HG02763 (cell line): ENCODE results near the gene PSPC1.
"Not testable (repeated sequence)": the region's sequence is repeated elsewhere in the genome, so short reads cannot be mapped to it uniquely, and the experiment has no call there.

ENCODE experiments used
- ATAC-seq: cut with Tn5 transposase; IDR thresholded peaks from one replicate; pipeline ENCODE4 v1.9.1; 2021; ENCODE audit warnings: mild to moderate bottlenecking, moderate library complexity; ENCODE audit not compliant: unreplicated experiment

Gene PSPC1

GRCh38 chr13:19764237-19764636 is 18.5 kb downstream of the PSPC1 start:
- no peak for ATAC-seq

GRCh38 chr13:19763618-19764017 is 19.1 kb downstream of the PSPC1 start:
- no peak for ATAC-seq

DNA sequence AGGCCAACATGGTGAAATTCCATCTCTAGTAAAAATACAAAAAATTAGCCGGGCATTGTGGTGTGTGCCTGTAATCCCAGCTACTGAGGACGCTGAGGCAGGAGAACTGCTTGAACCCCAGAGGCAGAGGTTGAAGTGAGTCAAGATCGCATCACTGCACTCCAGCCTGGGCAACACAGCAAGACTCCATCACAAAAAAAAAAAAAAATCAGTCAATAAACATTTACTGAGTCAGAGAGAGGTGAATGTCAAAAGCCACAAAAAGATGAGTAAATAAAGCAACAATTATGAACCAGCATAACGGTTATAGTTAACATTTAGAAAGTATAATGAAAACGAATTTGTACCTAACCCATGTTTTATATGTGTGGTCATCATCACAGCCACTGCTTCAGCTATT is 23.1 kb downstream of the PSPC1 start:
- no peak for ATAC-seq

DNA sequence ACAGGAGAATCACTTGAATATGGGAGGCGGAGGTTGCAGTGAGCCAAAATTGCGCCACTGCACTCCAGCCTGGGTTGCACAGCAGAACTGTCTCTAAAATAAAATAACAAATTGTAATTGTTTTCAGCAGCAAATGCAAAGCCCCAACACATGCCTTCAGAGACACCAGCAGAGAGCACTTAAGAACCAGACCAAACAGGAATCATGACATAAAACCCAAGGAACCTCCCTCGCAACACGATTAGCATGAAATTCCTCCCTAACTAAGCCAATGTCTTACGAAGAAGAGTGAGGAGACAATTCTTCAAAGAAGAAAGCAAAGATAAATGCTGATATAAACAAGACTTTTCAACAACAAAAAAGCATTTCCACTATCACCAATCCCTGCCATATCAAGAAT is 40.1 kb downstream of the PSPC1 start:
- no peak for ATAC-seq

DNA sequence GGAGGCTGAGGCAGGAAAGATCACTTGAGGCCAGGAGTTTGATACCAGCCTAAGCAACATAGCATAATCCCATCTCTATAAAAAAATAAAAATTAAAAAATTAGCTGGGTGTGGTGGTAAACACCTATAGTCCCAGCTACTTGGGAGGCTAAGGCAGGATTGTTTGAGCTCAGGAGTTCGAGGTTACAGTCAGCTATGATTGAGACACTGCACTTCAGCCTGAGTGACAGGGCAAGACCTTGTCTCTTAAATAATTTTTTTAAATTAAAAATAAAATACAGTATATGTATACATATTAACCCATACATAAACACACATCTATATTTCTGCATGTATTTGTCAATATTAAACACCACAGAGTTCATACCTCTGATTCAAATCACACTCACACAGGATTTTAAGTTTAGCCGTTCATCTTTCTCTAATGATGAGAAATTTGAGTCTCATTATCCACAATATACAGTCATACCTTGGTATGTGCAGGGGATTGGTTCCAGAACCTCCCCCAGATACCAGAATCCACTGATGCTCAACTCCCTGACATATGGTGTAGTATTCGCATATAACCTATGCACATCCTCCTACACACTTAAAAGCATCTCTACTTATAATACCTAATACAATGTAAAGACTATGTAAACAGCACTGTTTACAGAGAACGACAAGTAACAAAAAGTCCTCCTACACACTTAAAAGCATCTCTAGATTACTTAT is 44.7 kb downstream of the PSPC1 start:
- ATAC-seq = no peak

DNA sequence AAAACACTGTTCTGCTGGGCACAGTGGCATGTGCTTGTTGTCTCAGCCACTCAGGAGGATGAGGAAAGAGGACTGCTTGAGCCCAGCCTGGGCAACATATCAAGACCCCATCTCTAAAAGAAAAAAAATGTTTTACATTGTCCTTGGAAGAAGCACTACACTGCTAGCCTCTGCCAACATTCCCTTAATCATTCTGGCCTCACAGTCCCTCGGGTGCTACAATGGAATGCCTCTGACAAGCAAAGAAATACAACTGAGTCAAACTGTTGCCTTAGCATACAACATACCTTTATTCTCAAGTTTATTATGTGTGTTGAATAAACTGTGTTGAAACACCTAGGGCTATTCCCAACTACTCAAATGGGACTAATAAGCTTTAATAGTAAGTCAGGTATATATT is 56.1 kb downstream of the PSPC1 start:
- no peak for ATAC-seq

DNA sequence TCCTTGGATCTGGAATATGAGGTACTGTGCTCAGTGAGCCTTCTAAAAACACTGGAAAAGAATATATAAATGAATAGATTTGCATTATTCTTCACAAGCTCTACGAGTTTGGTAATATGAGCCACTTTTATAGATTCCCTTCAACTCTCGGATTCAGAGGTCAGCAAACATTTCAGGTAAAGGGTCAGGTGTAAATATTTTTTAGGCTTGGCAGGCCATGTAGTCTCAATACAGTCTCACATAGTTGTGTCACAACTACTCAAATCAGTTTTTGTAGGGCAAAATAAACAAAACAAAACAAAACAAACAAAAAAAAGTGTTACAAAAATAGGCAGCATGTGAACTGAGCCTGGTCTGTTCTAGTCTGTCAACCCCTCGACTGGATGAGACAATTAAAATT is 57.4 kb downstream of the PSPC1 start:
- ATAC-seq = no peak

- no peak for ATAC-seq
Observed at GRCh38 chr13:19720039-19720438, 62.7 kb downstream of the PSPC1 start.

DNA sequence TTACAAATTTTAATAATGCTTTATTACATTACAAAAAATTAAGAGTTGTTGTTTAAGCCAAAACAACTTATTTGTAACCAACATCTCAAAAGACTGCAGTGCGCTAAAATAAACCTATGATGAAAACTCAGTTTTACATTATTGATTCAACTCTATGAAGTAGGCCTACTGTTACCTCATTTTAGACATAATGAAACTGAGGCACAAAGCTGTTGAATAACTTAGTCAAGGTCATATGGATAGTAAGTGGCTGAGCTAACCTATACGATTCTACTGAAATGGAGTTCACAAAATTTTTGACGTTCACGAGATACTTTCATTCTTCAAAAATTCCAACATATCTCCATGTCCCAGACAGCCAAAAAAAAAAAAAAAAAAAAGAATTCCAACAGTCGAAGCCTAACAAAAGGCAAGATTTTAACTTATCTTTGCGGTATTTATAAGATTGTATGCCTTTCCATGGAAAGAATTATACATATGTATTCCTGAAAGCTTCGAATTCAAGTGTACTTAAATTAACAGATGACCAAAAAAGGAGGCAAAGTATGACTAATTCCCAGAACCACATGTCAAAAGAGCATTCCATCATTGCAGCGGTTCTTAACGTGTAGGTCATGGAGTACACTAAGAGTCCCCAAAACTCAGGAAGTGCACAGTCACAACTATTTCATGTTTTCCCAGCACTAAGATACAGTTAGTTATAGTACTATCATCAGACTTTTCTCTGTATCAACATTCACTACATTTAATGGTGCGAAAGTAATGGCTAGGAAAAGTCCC is 69.4 kb downstream of the PSPC1 start:
- no peak for ATAC-seq

DNA sequence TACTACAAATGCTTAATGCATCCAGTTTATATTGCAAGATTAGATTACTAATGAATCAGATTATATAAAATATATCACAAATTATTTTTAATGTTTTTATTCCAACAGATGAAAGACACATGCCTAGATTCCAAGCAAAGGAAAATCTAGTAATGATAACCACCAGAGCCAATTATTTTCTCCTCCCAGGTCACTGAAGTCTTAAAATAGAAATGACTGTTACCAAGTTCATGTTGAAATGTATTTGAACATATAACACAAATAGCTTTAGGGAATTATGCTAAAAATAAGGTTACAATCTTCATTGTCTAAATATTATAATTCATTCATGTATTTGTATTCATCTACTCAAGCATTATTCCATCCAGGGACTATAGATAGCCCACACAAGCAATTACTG is 73.0 kb downstream of the PSPC1 start:
- not testable (repeated sequence) for ATAC-seq

- ATAC-seq = not testable (repeated sequence)
Observed at GRCh38 chr13:19709039-19709438, 73.7 kb downstream of the PSPC1 start.

GRCh38 chr13:19704256-19704655 is 78.5 kb downstream of the PSPC1 start:
- not testable (repeated sequence) for ATAC-seq

- ATAC-seq = not testable (repeated sequence)
Observed at GRCh38 chr13:19701619-19702018, 81.1 kb downstream of the PSPC1 start.

- ATAC-seq = not testable (repeated sequence)
Observed at GRCh38 chr13:19700963-19701362, 81.8 kb downstream of the PSPC1 start.

GRCh38 chr13:19695829-19696228 is 86.9 kb downstream of the PSPC1 start:
- ATAC-seq = no peak

DNA sequence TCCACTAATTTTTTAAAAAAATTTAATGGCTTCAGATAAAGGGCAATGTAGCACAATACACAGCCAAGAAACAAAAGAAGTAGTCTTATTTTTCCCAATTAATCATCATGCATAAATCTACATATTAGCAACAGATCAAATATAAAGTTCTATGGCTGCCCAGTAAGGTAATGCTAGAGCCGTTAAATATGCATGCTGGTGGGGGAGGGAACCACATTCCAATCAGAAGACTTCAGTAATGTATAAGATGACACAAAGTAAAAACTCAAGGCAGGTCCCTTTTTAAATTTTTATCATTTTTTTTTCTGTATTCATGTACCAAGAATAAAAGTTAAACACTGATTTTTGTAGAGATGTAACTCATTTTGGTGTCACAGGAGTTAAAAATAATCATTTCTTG is 87.3 kb downstream of the PSPC1 start:
- ATAC-seq = no peak

DNA sequence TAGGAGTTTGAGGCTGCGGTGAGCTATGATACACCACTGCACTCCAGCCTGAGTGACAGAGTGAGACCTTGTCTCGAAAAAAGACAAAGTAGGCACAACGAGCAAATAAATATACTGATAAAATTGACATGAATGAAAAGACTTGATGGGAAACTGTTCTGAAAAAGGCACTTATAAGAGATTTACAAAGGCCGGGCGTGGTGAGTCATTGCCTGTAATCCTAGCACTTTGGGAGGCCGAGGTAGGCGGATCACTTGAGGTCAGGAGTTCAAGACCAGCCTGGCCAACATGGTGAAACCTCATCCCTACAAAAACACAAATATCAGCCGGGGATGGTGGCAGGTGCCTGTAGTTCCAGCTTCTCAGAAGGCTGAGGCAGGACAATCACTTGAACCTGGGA is 91.3 kb downstream of the PSPC1 start:
- ATAC-seq = not testable (repeated sequence)

DNA sequence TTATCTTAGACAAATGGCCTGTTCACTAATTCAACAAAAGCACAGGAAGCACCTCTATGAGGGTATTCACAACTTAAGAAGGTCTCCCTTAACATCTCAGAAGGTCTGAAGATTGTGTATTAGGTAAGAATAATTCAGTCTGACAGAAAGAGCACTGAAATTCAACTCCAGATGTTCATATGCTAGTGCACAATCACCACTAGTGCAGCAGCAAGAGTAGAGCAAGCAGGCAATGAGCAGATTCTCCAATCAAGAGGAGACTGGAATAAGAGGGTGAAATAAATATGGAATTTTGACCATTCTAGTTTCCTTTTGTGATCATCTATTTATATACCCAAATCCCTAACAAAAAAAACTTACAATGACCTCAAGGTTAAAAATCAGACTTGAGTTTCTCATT is 97.3 kb downstream of the PSPC1 start:
- ATAC-seq = no peak

DNA sequence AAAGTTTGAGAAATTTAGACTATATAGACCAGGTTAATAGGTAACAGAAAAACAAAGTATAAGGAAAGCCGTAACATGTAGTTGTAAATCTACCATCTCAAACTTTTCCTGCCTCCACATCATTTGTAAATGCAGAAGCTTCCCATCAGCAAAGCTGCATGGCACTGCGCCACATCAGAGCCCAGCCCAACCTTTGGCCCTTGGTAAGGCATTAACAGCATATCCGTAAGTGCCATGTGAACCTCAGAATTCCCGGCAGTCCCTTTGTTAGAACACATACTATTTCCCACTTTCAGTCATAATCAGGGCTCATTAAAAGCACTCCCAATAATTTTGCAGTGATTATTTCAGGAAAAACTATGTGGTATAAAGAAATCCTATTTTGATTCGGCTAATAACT is 97.7 kb downstream of the PSPC1 start:
- ATAC-seq = no peak

- no peak for ATAC-seq
Observed at GRCh38 chr13:19681517-19681916, 101.2 kb downstream of the PSPC1 start.

DNA sequence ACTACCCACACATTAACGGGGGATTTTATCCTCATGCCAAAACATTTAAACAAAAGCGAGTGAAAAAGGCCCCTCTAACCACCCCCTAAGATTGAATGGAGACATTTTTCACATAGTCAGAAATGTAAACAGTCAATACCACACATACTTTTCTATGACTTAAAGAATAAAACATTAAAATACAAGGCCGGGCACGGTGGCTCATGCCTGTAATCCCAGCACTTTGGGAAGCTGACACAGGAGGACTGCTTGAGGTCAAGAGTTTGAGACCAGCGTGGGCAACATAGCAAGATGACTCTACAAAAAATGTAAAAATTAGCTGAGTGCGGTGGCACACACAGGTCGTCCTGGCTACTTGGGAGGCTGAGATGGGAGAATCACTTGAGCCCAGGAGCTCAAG is 102.0 kb downstream of the PSPC1 start:
- no peak for ATAC-seq

GRCh38 chr13:19676168-19676567 is 106.6 kb downstream of the PSPC1 start:
- ATAC-seq = no peak
